ENCODE measurements around the gene RIOK2. TPM values are rescaled to one million over a fixed set of nuclear protein-coding genes. Genes with fewer than 3 reads are reported as not detected.

The RIOK2 gene
- total RNA-seq, 2 experiments from 2014 or later = 30.9 to 39.2 TPM

DNA sequence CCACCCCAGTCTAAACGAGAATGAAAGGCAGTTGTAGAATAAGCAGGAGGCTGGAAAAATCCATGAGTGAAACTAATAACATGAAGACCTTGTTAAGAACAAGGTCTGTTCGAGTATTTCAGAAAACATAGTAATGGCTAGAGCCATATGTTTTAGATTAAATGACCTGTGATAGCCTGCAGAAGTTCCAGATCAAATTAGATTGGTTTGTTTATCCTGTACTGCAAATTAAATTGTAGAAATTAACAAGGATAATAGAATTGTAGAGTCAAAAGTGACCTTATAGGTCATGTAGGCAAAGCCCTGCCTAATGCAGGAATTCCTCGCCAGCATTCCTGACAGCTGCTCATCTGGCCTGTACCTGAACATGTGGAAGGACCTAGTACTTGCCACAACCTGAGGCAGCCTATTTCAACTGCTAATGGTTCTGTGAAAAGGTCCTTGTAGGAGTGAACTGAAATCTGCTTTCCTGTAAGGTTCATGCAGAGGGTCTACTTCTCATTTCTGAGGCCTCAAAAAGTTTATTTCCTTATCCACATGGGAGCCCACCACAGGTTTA lies 57.8 kb downstream of the RIOK2 start:
- no peak for DNase-seq
- ChIA-PET POLR2A (no interaction called here), CTCF (interaction anchor here (1.0 to 1.2 kb wide), 2 partner anchors 15 to 16 kb away, joined by 3 to 4 read pairs; no protein-coding TSS in a partner anchor)
- intact Hi-C loops (cut with DNase I, micrococcal nuclease) = loop anchor here in 1 of 2 experiments (5.0 kb wide), 1 partner anchor 43 kb away; no protein-coding TSS in a partner anchor
- Mint-ChIP-seq H3K27ac (no peak overlapping the region), H3K27me3 (peaks cover 16% of the 10 kb centered on the region), H3K4me1 (no peaks in the 10 kb centered on the region), H3K36me3 (ENCODE audit: low read depth) (no peaks in the 10 kb centered on the region), H3K4me3 (no peak overlapping the region), H3K9me3 (ENCODE audit: low read depth) (no peaks in the 10 kb centered on the region)
- ATAC-seq = no peak

DNA sequence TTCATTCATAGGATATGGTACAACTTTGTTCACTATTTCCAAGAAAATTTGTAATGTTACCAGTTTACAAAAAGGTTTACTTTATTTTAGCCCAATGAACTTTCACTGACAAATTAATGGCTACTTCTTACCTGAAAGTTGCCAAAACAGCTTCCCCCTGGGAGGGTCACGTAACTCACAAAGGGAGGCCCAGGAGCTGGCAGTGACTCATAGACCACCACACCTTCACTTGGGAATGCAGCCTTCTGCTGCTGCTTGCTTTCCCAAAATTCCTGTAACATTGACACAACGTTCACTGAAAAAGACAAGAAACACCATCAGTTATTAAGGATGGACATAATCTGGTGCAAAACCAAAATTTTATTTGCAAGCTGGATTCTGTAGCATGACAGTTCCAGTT lies 58.7 kb downstream of the RIOK2 start:
- DNase-seq = no peak
- no peaks in the 10 kb centered on the region for H3K36me3 Mint-ChIP-seq (ENCODE audit: low read depth)
- peaks cover 18% of the 10 kb centered on the region for H3K27me3 Mint-ChIP-seq
- ATAC-seq = no peak
- no peak overlapping the region for H3K27ac Mint-ChIP-seq
- ChIA-PET CTCF (interaction anchor here (1.0 to 1.2 kb wide), 2 partner anchors 14 to 17 kb away, joined by 3 to 4 read pairs; no protein-coding TSS in a partner anchor), POLR2A (no interaction called here)
- intact Hi-C loops (cut with DNase I, micrococcal nuclease) = no loop called here
- H3K9me3 Mint-ChIP-seq (ENCODE audit: low read depth) = no peaks in the 10 kb centered on the region
- no peaks in the 10 kb centered on the region for H3K4me1 Mint-ChIP-seq
- H3K4me3 Mint-ChIP-seq = no peak overlapping the region

GRCh38 chr5:97121848-97122247 lies 61.2 kb downstream of the RIOK2 start:
- intact Hi-C loops (cut with DNase I, micrococcal nuclease) = no loop called here
- no peak for DNase-seq
- no peaks in the 10 kb centered on the region for H3K36me3 Mint-ChIP-seq (ENCODE audit: low read depth)
- no peaks in the 10 kb centered on the region for H3K9me3 Mint-ChIP-seq (ENCODE audit: low read depth)
- no peaks in the 10 kb centered on the region for H3K4me1 Mint-ChIP-seq
- H3K27me3 Mint-ChIP-seq = peaks cover 11% of the 10 kb centered on the region
- H3K27ac Mint-ChIP-seq = no peak overlapping the region
- CTCF ChIA-PET = interaction anchor here (0.7 to 2.4 kb wide), 5 partner anchors 12 to 573 kb away, joined by 3 to 6 read pairs (median 4); no protein-coding TSS in a partner anchor
- POLR2A ChIA-PET = no interaction called here
- no peak for ATAC-seq
- H3K4me3 Mint-ChIP-seq = no peak overlapping the region

- Mint-ChIP-seq H3K9me3 (ENCODE audit: low read depth) (no peaks in the 10 kb centered on the region), H3K4me3 (no peak overlapping the region), H3K27ac (no peak overlapping the region), H3K4me1 (no peaks in the 10 kb centered on the region), H3K27me3 (peaks cover 9% of the 10 kb centered on the region), H3K36me3 (ENCODE audit: low read depth) (no peaks in the 10 kb centered on the region)
- CTCF ChIA-PET = interaction anchor here (1.2 kb wide), 1 partner anchor 41 kb away, joined by 3 read pairs; no protein-coding TSS in a partner anchor
- POLR2A ChIA-PET = no interaction called here
- no peak for ATAC-seq
- no peak for DNase-seq
- intact Hi-C loops (cut with DNase I, micrococcal nuclease) = no loop called here
These were observed 62.9 kb downstream of the RIOK2 start for GRCh38 chr5:97120195-97120594.

GRCh38 chr5:97119007-97119390 lies 64.0 kb downstream of the RIOK2 start:
- intact Hi-C loops (cut with DNase I, micrococcal nuclease) = no loop called here
- Mint-ChIP-seq H3K27me3 (peaks cover 9% of the 10 kb centered on the region), H3K27ac (no peak overlapping the region), H3K4me1 (no peaks in the 10 kb centered on the region), H3K36me3 (ENCODE audit: low read depth) (no peaks in the 10 kb centered on the region), H3K4me3 (no peak overlapping the region), H3K9me3 (ENCODE audit: low read depth) (no peaks in the 10 kb centered on the region)
- DNase-seq = no peak
- ATAC-seq = no peak
- POLR2A ChIA-PET = no interaction called here
- CTCF ChIA-PET = no interaction called here

DNA sequence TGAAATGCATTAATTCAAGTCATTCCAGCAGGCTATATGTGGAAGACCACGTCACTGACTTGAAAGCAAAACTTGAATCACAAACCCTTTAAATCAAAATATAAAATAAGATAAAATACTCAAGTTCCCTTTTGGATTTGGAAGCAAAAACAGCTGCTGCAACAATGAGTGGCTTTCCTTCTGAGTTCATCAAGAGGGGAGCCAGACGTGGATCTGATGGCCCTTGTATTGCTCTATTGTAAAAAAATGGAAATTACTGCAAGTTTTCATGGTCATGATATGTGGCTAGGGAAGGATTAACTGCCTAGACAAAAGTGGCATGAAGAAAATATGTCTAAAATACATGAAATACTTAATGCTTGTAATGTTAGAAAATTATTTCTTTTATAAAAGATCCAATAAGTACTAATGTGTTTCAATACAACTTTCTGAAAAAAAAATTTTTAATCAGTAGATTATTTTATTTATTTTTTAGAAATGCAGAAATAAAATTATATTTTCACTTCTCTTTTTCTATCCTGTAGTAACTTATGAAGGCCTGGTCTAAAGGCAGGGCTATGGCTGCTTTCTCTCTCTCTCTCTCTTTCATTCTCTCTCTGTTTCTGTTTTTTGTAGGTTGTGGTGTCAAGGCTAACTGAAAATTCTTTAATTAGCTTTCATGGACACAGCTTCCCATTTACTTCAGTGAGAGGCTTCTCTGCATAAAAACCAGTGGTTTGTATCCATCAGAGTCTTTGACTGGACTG lies 64.6 kb downstream of the RIOK2 start:
- no peaks in the 10 kb centered on the region for H3K36me3 Mint-ChIP-seq (ENCODE audit: low read depth)
- intact Hi-C loops (cut with DNase I, micrococcal nuclease) = no loop called here
- DNase-seq (no peak), ATAC-seq (no peak)
- CTCF ChIA-PET = interaction anchor here (1.2 kb wide), 1 partner anchor 250 kb away, joined by 3 read pairs; no protein-coding TSS in a partner anchor
- H3K4me1 Mint-ChIP-seq = no peaks in the 10 kb centered on the region
- no peak overlapping the region for H3K4me3 Mint-ChIP-seq
- POLR2A ChIA-PET = no interaction called here
- peaks cover 6% of the 10 kb centered on the region for H3K27me3 Mint-ChIP-seq
- H3K9me3 Mint-ChIP-seq (ENCODE audit: low read depth) = no peaks in the 10 kb centered on the region
- no peak overlapping the region for H3K27ac Mint-ChIP-seq

DNA sequence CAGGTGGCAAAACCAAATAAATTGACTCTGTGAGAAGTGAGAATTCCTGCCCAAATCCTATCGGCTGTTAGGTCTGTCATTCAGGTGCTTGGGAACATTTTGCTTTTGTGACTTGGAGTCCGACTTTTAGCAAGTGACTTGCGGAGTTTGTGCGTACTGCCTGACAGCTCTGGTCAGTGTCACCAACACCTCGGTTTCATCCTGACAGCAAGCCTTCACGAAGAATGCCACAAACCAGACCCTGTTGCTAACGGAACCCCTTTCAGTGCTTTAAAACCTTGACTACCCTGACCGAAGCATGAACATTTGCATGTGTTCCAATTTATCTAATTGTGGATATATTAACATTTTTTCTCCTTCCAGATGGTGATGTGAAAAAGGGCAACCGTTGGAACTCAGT lies 67.1 kb downstream of the RIOK2 start:
- Mint-ChIP-seq H3K36me3 (ENCODE audit: low read depth) (no peaks in the 10 kb centered on the region), H3K27ac (no peak overlapping the region), H3K4me3 (no peak overlapping the region), H3K4me1 (peaks cover 9% of the 10 kb centered on the region), H3K27me3 (peaks cover 2% of the 10 kb centered on the region), H3K9me3 (ENCODE audit: low read depth) (no peaks in the 10 kb centered on the region)
- ChIA-PET POLR2A (no interaction called here), CTCF (interaction anchor here (0.7 to 0.9 kb wide), 3 partner anchors 9 to 235 kb away, joined by 3 read pairs; no protein-coding TSS in a partner anchor)
- no peak for DNase-seq
- no peak for ATAC-seq
- intact Hi-C loops (cut with DNase I, micrococcal nuclease) = no loop called here

DNA sequence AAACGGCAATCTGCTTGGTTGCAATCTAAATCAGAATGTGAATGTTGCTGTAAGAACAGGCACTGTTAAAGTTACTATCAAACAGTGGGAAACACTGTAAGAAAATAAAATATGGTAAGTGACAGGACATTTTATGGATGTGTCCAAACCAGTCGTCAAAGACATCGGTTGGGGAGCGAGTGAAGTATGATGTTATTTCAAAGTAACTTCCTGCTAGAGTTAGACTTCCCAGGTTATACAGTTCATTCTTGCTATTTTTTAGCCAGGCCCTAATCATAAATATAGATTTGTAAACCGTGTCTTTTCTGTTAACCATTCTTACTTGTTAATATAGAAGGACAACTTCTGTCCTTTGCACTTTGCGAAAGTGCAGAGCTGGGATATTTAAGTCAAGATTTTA lies 70.8 kb downstream of the RIOK2 start:
- no peaks in the 10 kb centered on the region for H3K9me3 Mint-ChIP-seq (ENCODE audit: low read depth)

GRCh38 chr5:97111616-97112015 lies 71.4 kb downstream of the RIOK2 start:
- Mint-ChIP-seq H3K27me3 (peaks cover 2% of the 10 kb centered on the region), H3K36me3 (ENCODE audit: low read depth) (no peaks in the 10 kb centered on the region), H3K4me3 (no peak overlapping the region), H3K9me3 (ENCODE audit: low read depth) (no peaks in the 10 kb centered on the region), H3K27ac (no peak overlapping the region), H3K4me1 (peaks cover 9% of the 10 kb centered on the region)
- ChIA-PET POLR2A (no interaction called here), CTCF (interaction anchor here (0.6 kb wide), 1 partner anchor 48 kb away, joined by 4 read pairs; no protein-coding TSS in a partner anchor)
- intact Hi-C loops (cut with DNase I, micrococcal nuclease) = no loop called here
- DNase-seq (peak; percentile 7), ATAC-seq (no peak)

More for the DNA sequence above, 70.8 kb downstream of the RIOK2 start:
- intact Hi-C loops (cut with DNase I, micrococcal nuclease) = no loop called here
- H3K27me3 Mint-ChIP-seq = no peaks in the 10 kb centered on the region
- DNase-seq (no peak), ATAC-seq (no peak)
- no peak overlapping the region for H3K4me3 Mint-ChIP-seq
- peaks cover 9% of the 10 kb centered on the region for H3K4me1 Mint-ChIP-seq
- no peak overlapping the region for H3K27ac Mint-ChIP-seq
- ChIA-PET POLR2A (no interaction called here), CTCF (interaction anchor here (0.6 to 1.2 kb wide), 2 partner anchors 51 to 425 kb away, joined by 3 read pairs; no protein-coding TSS in a partner anchor)
- H3K36me3 Mint-ChIP-seq (ENCODE audit: low read depth) = no peaks in the 10 kb centered on the region

GRCh38 chr5:97111004-97111403 lies 72.0 kb downstream of the RIOK2 start:
- Mint-ChIP-seq H3K9me3 (ENCODE audit: low read depth) (no peaks in the 10 kb centered on the region), H3K4me1 (peaks cover 9% of the 10 kb centered on the region), H3K4me3 (no peak overlapping the region), H3K27me3 (peaks cover 2% of the 10 kb centered on the region), H3K36me3 (ENCODE audit: low read depth) (no peaks in the 10 kb centered on the region), H3K27ac (no peak overlapping the region)
- intact Hi-C loops (cut with DNase I, micrococcal nuclease) = no loop called here
- POLR2A ChIA-PET = no interaction called here
- no peak for DNase-seq
- ATAC-seq = no peak
- CTCF ChIA-PET = interaction anchor here (0.8 to 1.1 kb wide), 3 partner anchors 11 to 16 kb away, joined by 3 to 6 read pairs (median 4); no protein-coding TSS in a partner anchor
